K562 (cell line): Measurements from ENCODE around the gene SAP30BP. TPM values are rescaled to one million over a fixed set of nuclear protein-coding genes. Genes with fewer than 3 reads are reported as not detected.

Experiments used
- ATAC-seq: fragments of 200-7000 bp; cut with Tn5 transposase; 3 replicates; pipeline ENCODE4 v1.9.1; 2020; ENCODE audit warnings: moderate library complexity
- BruUV-seq: library from RNA; stranded (reverse); fragments of 400-500 nt; replicated peaks from 2 replicates; lab custom pipeline; 2021; lab: Mats Ljungman, UMichigan
- CTCF ChIA-PET: fragments of 300-600 bp; formaldehyde crosslinking; extraction: SDS; loops from one replicate; lab custom pipeline; 2021; ENCODE audit warnings: low intra/inter-chr PET ratio; lab: Yijun Ruan, JAX
- POLR2A ChIA-PET: fragments of 300-600, 350-650 bp; sonication (Branson Sonifier 250); formaldehyde crosslinking; extraction: SDS; loops from one replicate; lab custom pipeline; 2021; ENCODE audit warnings: antibody characterized with exemption, inconsistent platforms; lab: Yijun Ruan, JAX
- DNase-seq, 4 experiments: peaks; one replicate each; pipeline versions ENCODE4 v3.0.0 to v3.0.0-alpha.2; 2011 to 2018; ENCODE audit warnings: low spot score in 3 of 4, mixed read lengths in 3 of 4; ENCODE audit errors: extremely low read depth in 1 of 4
- FAIRE-seq: peaks from 2 replicates; lab custom pipeline; 2011; peaks lifted over from hg19 to GRCh38; lab: Jason Lieb, UNC
- H2AFZ ChIP-seq: 2 replicates; pipeline ENCODE4 v1.6.0; 2011; ENCODE audit warnings: low read depth, low read length, control low read depth, inconsistent platforms
- H3K27ac ChIP-seq: fragments of 200-600 bp; 3 replicates; pipeline ENCODE4 v1.8.0; 2011; ENCODE audit warnings: low read depth, mild to moderate bottlenecking, control low read depth, inconsistent platforms, low read length, moderate library complexity, mixed read lengths; ENCODE audit errors: extremely low read depth
- H3K27me3 ChIP-seq, 2 experiments: fragments of 300-600 bp in 1 of 2; 2 replicates in 1 of 2; 3 replicates in 1 of 2; pipeline versions ENCODE4 v1.6.0 to v1.8.0; 2011; ENCODE audit warnings: inconsistent platforms in 2 of 2, low read length in 2 of 2, mild to moderate bottlenecking in 1 of 2, mixed read lengths in 1 of 2, moderate library complexity in 1 of 2; ENCODE audit not compliant: control insufficient read depth in 2 of 2, insufficient read depth in 2 of 2
- H3K36me3 ChIP-seq: fragments of 300-600 bp; 3 replicates; pipeline ENCODE4 v1.8.0; 2011; ENCODE audit warnings: mild to moderate bottlenecking, low read length, inconsistent platforms; ENCODE audit not compliant: control insufficient read depth, insufficient read depth
- H3K4me1 ChIP-seq, 2 experiments: fragments of 200-600 bp in 1 of 2; replicated peaks in 1 of 2; 2 replicates in 1 of 2; 3 replicates in 1 of 2; pipeline versions ENCODE4 v1.5.1 to v1.8.0; 2011; ENCODE audit warnings: inconsistent platforms in 2 of 2, low read length in 2 of 2, mild to moderate bottlenecking in 1 of 2, mixed read lengths in 1 of 2, moderate library complexity in 1 of 2; ENCODE audit not compliant: control insufficient read depth in 2 of 2, insufficient read depth in 2 of 2
- H3K4me2 ChIP-seq: 2 replicates; pipeline ENCODE4 v1.6.1; 2011; ENCODE audit warnings: low read length, control low read depth, inconsistent platforms, mixed read lengths; ENCODE audit not compliant: insufficient read depth
- H3K4me3 ChIP-seq: fragments of 200-600 bp; sonication (generic), shearing (Covaris generic); 2 replicates; pipeline ENCODE4 v1.5.1; 2016; ENCODE audit warnings: control low read depth, inconsistent platforms
- H3K79me2 ChIP-seq: fragments of 200-600 bp; 3 replicates; pipeline ENCODE4 v1.8.0; 2011; ENCODE audit warnings: low read length, inconsistent platforms; ENCODE audit not compliant: control insufficient read depth, insufficient read depth
- H3K9ac ChIP-seq, 2 experiments: 2 replicates each; pipeline versions ENCODE4 v1.6.0 to v1.6.1; 2011; ENCODE audit warnings: low read depth in 2 of 2, low read length in 2 of 2, control low read depth in 1 of 2, inconsistent platforms in 1 of 2, mild to moderate bottlenecking in 1 of 2, mixed read lengths in 1 of 2; ENCODE audit not compliant: insufficient read depth in 1 of 2
- H3K9me1 ChIP-seq: one replicate; pipeline ENCODE4 v1.6.0; 2011; ENCODE audit warnings: inconsistent platforms, mild to moderate bottlenecking, low read length, moderate library complexity; ENCODE audit not compliant: control insufficient read depth, insufficient read depth
- H3K9me3 ChIP-seq: replicated peaks from 2 replicates; pipeline ENCODE4 v1.5.1; 2011; ENCODE audit warnings: low read depth, low read length, inconsistent platforms; ENCODE audit not compliant: control insufficient read depth, insufficient read depth
- H4K20me1 ChIP-seq: replicated peaks from 2 replicates; pipeline ENCODE4 v1.6.1; 2011; ENCODE audit warnings: low read length, inconsistent platforms, mixed read lengths; ENCODE audit not compliant: control insufficient read depth, insufficient read depth
- POLR2AphosphoS5 ChIP-seq: IDR thresholded peaks from 2 replicates; pipeline ENCODE4 v1.6.1; 2011; ENCODE audit warnings: mild to moderate bottlenecking, low read depth, low read length, moderate library complexity; ENCODE audit not compliant: control insufficient read depth, insufficient read depth
- WGBS: fragments of 100-300 bp; shearing (Covaris generic); methylation state at CpG from one replicate; pipeline ENCODE4 v1.1.6; 2016; ENCODE audit warnings: low coverage, mixed read lengths; ENCODE audit not compliant: insufficient coverage; ENCODE audit errors: missing lambda C conversion rate; 5-methylcytosine and 5-hydroxymethylcytosine counted together
- in situ Hi-C: fragments of 300-500 bp; cut with MboI; formaldehyde crosslinking; loops from 4 replicates; pipeline ENCODE4 v1.15.0; 2018; ENCODE audit warnings: inconsistent platforms, mixed read lengths
- intact Hi-C: fragments of 100-400 bp; cut with micrococcal nuclease; formaldehyde crosslinking; loops from 2 replicates; pipeline ENCODE4 v1.14.2; 2022
- polyA plus RNA-seq, 8 experiments: library from polyadenylated mRNA; depleted of rRNA in 4 of 8; stranded (reverse) in 5 of 8; unstranded in 3 of 8; fragments of >200 nt; fragmentation: Nextera tagmentation in 2 of 8; fragmentation: Illumina TruSeq in 1 of 8; extraction: Ambion mirVana in 2 of 8; extraction: Trizol in 1 of 8; gene quantifications; 2 replicates each; pipeline versions ENCODE4 v1.2.1 to v1.2.3, GENCODE V29; 2011 to 2014; ENCODE audit warnings: inconsistent platforms in 1 of 8, missing spikeins in 1 of 8
- total RNA-seq, 7 experiments: library from RNA; depleted of rRNA in 6 of 7; stranded (reverse); fragments of >200 nt in 6 of 7; fragmentation: Illumina TruSeq in 2 of 7; extraction: Trizol in 2 of 7; gene quantifications; 2 replicates each; pipeline versions ENCODE4 v1.2.1 to v1.2.3, GENCODE V29; 2011 to 2021; ENCODE audit warnings: low replicate concordance in 1 of 7
- TF ChIP-seq, protein P1 (sequence below), 3 experiments: IDR thresholded peaks in 2 of 3; conservative IDR thresholded peaks in 1 of 3; 2 replicates each; pipeline ENCODE4 v1.5.1; 2011 to 2012; ENCODE audit warnings: low read length in 3 of 3, mild to moderate bottlenecking in 3 of 3, control low read depth in 2 of 3, improper control_type of control experiment in 1 of 3, inconsistent platforms in 1 of 3, low read depth in 1 of 3, mixed read lengths in 1 of 3, moderate library complexity in 1 of 3; ENCODE audit not compliant: insufficient read depth in 2 of 3
- TF ChIP-seq, protein P2 (sequence below): fragments of 250-450 bp; sonication (Bioruptor Pico); IDR thresholded peaks from 2 replicates; pipeline ENCODE4 v1.8.0; 2022; ENCODE audit warnings: inconsistent platforms, mild to moderate bottlenecking, moderate library complexity, borderline replicate concordance

The SAP30BP gene
- total and polyA plus RNA-seq, 9 of the 15 experiments (the other 6 are each of a cell fraction or from before 2014, with no cell fraction given) = 45.3 to 154 (median 71.7) TPM

DNA sequence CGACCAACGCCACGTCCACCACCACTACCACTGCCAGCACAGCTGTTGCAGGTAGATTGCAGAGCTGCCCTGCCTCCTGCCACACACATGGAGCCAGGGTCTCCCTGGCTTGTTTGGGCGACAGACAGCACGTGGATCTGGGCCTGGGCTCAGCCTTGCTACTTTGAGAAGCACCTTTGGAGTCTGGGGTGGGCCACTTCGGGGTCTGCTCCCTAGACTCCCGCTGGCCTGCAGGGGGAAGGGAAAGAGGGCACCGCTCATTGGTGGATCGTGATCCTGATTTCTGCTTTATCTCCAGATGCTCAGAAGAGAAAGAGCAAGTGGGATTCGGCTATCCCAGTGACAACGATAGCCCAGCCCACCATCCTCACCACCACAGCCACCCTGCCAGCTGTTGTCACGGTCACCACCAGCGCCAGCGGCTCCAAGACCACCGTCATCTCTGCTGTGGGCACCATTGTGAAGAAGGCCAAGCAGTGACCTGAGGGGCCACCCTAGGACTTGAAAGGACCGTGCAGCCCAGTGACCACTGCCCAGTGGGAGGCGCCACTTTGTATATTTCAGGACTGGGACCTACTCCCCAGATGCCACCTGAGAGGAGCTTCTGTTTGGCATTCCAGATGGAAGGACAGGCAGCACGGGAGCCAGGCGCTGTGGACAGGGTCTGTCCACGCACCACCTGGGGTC is 39.0 kb downstream of the SAP30BP start:
- no peak overlapping the region for H3K4me2 ChIP-seq

More for the DNA sequence above, 39.0 kb downstream of the SAP30BP start:
- in situ Hi-C loops (no loop called here), intact Hi-C loops (no loop called here)
- H3K4me1 ChIP-seq = peaks cover 0 to 15% of the 10 kb centered on the region in 2 experiments; a peak in 3 of 5 replicates
- 89% methylated on average over 14 of the region's 20 CpGs for WGBS
- no peak overlapping the region for H2AFZ ChIP-seq
- no peak for ATAC-seq
- H3K79me2 ChIP-seq = no peaks in the 10 kb centered on the region
- no peaks in the 10 kb centered on the region for H3K9me1 ChIP-seq
- ChIA-PET POLR2A (interaction anchor here (0.6 to 1.1 kb wide), 2 partner anchors 32 to 53 kb away, joined by 3 to 4 read pairs; no protein-coding TSS in a partner anchor), CTCF (interaction anchor here (1.0 kb wide), 1 partner anchor 31 kb away, joined by 3 read pairs; no protein-coding TSS in a partner anchor)
- 0 out of 2 replicates have a peak, but pooled peaks have one; percentile 15 for TF ChIP-seq POLR2AphosphoS5
- TF ChIP-seq, protein P1, sequence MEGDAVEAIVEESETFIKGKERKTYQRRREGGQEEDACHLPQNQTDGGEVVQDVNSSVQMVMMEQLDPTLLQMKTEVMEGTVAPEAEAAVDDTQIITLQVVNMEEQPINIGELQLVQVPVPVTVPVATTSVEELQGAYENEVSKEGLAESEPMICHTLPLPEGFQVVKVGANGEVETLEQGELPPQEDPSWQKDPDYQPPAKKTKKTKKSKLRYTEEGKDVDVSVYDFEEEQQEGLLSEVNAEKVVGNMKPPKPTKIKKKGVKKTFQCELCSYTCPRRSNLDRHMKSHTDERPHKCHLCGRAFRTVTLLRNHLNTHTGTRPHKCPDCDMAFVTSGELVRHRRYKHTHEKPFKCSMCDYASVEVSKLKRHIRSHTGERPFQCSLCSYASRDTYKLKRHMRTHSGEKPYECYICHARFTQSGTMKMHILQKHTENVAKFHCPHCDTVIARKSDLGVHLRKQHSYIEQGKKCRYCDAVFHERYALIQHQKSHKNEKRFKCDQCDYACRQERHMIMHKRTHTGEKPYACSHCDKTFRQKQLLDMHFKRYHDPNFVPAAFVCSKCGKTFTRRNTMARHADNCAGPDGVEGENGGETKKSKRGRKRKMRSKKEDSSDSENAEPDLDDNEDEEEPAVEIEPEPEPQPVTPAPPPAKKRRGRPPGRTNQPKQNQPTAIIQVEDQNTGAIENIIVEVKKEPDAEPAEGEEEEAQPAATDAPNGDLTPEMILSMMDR (IDR thresholded peaks at IDR 0.05 in 2 of 3, conservative IDR thresholded peaks at IDR 0.05 in 1 of 3; ENCODE audit: insufficient read depth in 2 of 3, low read depth in 1 of 3, low read length in 3 of 3) = 0 out of 6 replicates have a peak, but pooled peaks of 1 of the 3 experiments have one; percentile 31
- TF ChIP-seq, protein P2, sequence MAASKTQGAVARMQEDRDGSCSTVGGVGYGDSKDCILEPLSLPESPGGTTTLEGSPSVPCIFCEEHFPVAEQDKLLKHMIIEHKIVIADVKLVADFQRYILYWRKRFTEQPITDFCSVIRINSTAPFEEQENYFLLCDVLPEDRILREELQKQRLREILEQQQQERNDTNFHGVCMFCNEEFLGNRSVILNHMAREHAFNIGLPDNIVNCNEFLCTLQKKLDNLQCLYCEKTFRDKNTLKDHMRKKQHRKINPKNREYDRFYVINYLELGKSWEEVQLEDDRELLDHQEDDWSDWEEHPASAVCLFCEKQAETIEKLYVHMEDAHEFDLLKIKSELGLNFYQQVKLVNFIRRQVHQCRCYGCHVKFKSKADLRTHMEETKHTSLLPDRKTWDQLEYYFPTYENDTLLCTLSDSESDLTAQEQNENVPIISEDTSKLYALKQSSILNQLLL (CRISPR knock-in tag) = no peak
- H3K9me3 ChIP-seq = no peaks in the 10 kb centered on the region
- no peak overlapping the region for H3K4me3 ChIP-seq
- BruUV-seq = TSS peak; percentile 10
- peak overlapping the region in 1 of 2 experiments; percentile 50; a peak in 1 of 4 replicates for H3K9ac ChIP-seq
- no peak for DNase-seq
- FAIRE-seq = no peak
- H3K27ac ChIP-seq = no peak overlapping the region
- peaks cover 4% of the 10 kb centered on the region; the same call in 1 of the 2 replicates for H4K20me1 ChIP-seq
- peaks cover 67% of the 10 kb centered on the region for H3K36me3 ChIP-seq
- no peaks in the 10 kb centered on the region for H3K27me3 ChIP-seq
